ENCODE results near the gene TSPAN6. TPM values are rescaled to one million over a fixed set of nuclear protein-coding genes. Genes with fewer than 3 reads are reported as not detected.

The TSPAN6 gene
- total RNA-seq, 1 donor from 2014 or later, result 49.7 TPM

DNA sequence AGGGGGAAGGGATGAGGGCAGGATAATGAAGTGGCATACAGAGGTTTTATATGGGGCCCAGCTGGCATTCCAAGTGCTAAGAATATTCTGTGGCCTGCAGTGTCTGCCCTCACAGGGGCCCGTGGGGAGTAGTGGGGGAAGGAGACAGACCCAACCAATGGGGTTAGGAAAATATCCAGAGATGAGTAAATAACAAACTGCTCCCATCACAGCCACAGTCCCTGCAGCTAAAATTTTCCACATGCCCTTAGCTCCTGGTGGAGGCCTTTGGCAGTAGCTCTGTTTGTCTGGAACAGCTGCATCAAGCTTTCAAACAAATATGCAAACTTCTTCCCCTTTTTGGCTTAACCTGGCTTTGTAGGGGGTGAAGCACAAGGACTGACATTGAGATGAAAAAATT lies 10.5 kb upstream of the TSPAN6 start:
- FAIRE-seq, result no peak
- Histone ChIP-seq H3K27ac (ENCODE audit: low read depth, low read length) (peak overlapping the region; percentile 95), H3K36me3 (ENCODE audit: insufficient read depth, low read length) (no peaks in the 10 kb centered on the region), H3K9ac (ENCODE audit: low read length) (no peak overlapping the region), H3K4me2 (ENCODE audit: low read length) (peak overlapping the region; percentile 82), H3K27me3 (ENCODE audit: insufficient read depth, low read length) (no peaks in the 10 kb centered on the region), H4K20me1 (ENCODE audit: insufficient read depth, low read length) (no peaks in the 10 kb centered on the region), H3K9me3 (ENCODE audit: insufficient read depth, low read depth, low read length) (no peaks in the 10 kb centered on the region), H3K4me1 (ENCODE audit: insufficient read depth, low read length) (peaks cover 60% of the 10 kb centered on the region), H3K79me2 (ENCODE audit: insufficient read depth, low read length) (peaks cover 22% of the 10 kb centered on the region), H3K4me3 (ENCODE audit: insufficient read depth, low read depth, low read length) (no peak overlapping the region), H2AFZ (ENCODE audit: low read depth, low read length) (no peak overlapping the region)
- no peaks in the 10 kb centered on the region for H3K36me3 Mint-ChIP-seq (ENCODE audit: low read depth, unreplicated experiment)
- peaks cover 48% of the 10 kb centered on the region for H3K4me1 Mint-ChIP-seq (ENCODE audit: low read depth, unreplicated experiment)
- no peaks in the 10 kb centered on the region for H3K27me3 Mint-ChIP-seq (ENCODE audit: low read depth, unreplicated experiment)
- H3K4me3 Mint-ChIP-seq (ENCODE audit: unreplicated experiment), result peak overlapping the region; percentile 20
- TF ChIP-seq, protein P1, sequence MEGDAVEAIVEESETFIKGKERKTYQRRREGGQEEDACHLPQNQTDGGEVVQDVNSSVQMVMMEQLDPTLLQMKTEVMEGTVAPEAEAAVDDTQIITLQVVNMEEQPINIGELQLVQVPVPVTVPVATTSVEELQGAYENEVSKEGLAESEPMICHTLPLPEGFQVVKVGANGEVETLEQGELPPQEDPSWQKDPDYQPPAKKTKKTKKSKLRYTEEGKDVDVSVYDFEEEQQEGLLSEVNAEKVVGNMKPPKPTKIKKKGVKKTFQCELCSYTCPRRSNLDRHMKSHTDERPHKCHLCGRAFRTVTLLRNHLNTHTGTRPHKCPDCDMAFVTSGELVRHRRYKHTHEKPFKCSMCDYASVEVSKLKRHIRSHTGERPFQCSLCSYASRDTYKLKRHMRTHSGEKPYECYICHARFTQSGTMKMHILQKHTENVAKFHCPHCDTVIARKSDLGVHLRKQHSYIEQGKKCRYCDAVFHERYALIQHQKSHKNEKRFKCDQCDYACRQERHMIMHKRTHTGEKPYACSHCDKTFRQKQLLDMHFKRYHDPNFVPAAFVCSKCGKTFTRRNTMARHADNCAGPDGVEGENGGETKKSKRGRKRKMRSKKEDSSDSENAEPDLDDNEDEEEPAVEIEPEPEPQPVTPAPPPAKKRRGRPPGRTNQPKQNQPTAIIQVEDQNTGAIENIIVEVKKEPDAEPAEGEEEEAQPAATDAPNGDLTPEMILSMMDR (IDR thresholded peaks at IDR 0.05; ENCODE audit: insufficient read depth, low read depth, low read length), result no peak
- no peak for TF ChIP-seq EZH2 (IDR thresholded peaks at IDR 0.05; ENCODE audit: insufficient read depth, low read length)
- peak; percentile 30 for DNase-seq (ENCODE audit: low read depth)
- no peaks in the 10 kb centered on the region for H3K9me3 Mint-ChIP-seq (ENCODE audit: unreplicated experiment)
- H3K27ac Mint-ChIP-seq (ENCODE audit: unreplicated experiment), result peak overlapping the region; percentile 80

DNA sequence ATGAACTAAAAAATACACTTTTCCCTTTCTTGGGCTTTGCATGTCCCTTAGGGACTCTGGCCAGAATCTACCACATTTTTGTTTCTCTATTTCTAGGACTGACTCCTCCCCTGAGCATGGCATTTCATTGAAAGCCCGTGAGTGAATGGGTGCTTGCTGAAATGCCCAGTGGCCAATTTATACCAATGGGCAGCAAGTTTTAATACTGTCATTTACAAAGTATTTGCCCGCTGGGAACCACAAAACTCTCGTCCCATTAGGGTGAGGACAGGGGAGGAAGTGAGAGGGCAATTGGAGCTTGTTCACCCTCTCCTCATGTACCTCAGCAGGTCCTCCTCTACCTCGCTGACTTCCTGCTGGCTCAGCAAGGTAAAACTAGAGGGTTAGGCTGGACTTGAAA lies 8.5 kb upstream of the TSPAN6 start:
- Histone ChIP-seq H2AFZ (ENCODE audit: low read depth, low read length) (no peak overlapping the region), H3K79me2 (ENCODE audit: insufficient read depth, low read length) (peaks cover 22% of the 10 kb centered on the region), H3K4me1 (ENCODE audit: insufficient read depth, low read length) (peaks cover 54% of the 10 kb centered on the region), H3K9me3 (ENCODE audit: insufficient read depth, low read depth, low read length) (no peaks in the 10 kb centered on the region), H3K27me3 (ENCODE audit: insufficient read depth, low read length) (no peaks in the 10 kb centered on the region), H3K4me2 (ENCODE audit: low read length) (peak overlapping the region; percentile 97), H4K20me1 (ENCODE audit: insufficient read depth, low read length) (no peaks in the 10 kb centered on the region), H3K4me3 (ENCODE audit: insufficient read depth, low read depth, low read length) (peak overlapping the region; percentile 80), H3K9ac (ENCODE audit: low read length) (peak overlapping the region; percentile 93), H3K36me3 (ENCODE audit: insufficient read depth, low read length) (no peaks in the 10 kb centered on the region), H3K27ac (ENCODE audit: low read depth, low read length) (peak overlapping the region; percentile 85)
- peaks cover 46% of the 10 kb centered on the region for H3K4me1 Mint-ChIP-seq (ENCODE audit: low read depth, unreplicated experiment)
- H3K36me3 Mint-ChIP-seq (ENCODE audit: low read depth, unreplicated experiment), result no peaks in the 10 kb centered on the region
- no peaks in the 10 kb centered on the region for H3K9me3 Mint-ChIP-seq (ENCODE audit: unreplicated experiment)
- peak; percentile 16 for DNase-seq (ENCODE audit: low read depth)
- no peak for TF ChIP-seq EZH2 (IDR thresholded peaks at IDR 0.05; ENCODE audit: insufficient read depth, low read length)
- FAIRE-seq, result no peak
- peak overlapping the region; percentile 88 for H3K4me3 Mint-ChIP-seq (ENCODE audit: unreplicated experiment)
- H3K27ac Mint-ChIP-seq (ENCODE audit: unreplicated experiment), result peak overlapping the region; percentile 94
- H3K27me3 Mint-ChIP-seq (ENCODE audit: low read depth, unreplicated experiment), result no peaks in the 10 kb centered on the region

DNA sequence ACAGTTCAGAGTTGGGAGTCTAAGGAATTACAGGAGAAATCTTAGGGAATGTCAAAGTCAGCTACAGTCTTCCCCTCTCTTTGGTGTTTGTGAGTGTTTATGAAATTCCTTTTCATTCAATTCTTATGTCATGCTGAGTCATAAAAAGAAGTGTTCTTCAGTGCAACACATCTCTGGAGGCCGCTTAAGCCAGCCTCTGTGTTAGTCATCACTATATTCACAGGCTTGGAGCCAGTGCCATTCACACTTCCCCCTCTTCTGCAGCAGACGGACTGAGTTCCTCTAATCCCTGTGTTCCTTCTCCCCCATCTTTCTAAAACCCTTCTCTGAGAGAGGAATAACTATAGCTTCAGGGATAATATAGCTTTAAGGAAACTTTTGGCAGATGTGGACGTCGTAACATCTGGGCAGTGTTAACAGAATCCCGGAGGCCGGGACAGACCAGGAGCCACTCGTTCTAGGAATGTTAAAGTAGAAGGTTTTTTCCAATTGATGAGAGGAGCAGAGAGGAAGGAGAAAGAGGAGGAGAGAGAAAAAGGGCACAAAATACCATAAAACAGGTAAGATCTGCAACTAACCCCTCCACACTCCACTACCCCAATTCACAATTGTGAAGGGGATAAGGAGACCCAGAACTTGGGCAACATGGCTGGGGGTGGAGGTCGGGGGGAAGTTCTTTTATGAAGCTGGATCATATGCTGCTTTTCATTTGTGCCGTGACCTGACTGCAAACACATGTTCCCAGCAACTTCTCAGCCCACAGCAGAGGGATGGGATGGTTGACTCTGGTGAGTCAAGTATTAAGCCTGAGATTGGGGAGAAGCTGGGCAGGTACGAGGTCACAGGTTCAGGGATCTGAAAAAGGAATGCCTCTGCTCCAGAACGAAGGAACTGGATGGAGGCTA lies 7.6 kb upstream of the TSPAN6 start, which contains the start of gene SRPX2:
SRPX2 (plus strand) TSS at position 244 of the 905 bp plus-strand sequence. CDS start 2,124 bp downstream, outside the sequence.
- DNase-seq (ENCODE audit: low read depth), result peak; percentile 88

More for the DNA sequence above, 7.6 kb upstream of the TSPAN6 start, which contains the start of gene SRPX2:
- Histone ChIP-seq H3K27me3 (ENCODE audit: insufficient read depth, low read length) (no peaks in the 10 kb centered on the region), H3K27ac (ENCODE audit: low read depth, low read length) (peak within 1 kb of the TSS; percentile 85), H3K9me3 (ENCODE audit: insufficient read depth, low read depth, low read length) (no peaks in the 10 kb centered on the region), H3K79me2 (ENCODE audit: insufficient read depth, low read length) (peaks cover 22% of the 10 kb centered on the region), H2AFZ (ENCODE audit: low read depth, low read length) (peak within 1 kb of the TSS; percentile 4), H3K36me3 (ENCODE audit: insufficient read depth, low read length) (no peaks in the 10 kb centered on the region), H3K4me1 (ENCODE audit: insufficient read depth, low read length) (peaks cover 46% of the 10 kb centered on the region), H3K4me2 (ENCODE audit: low read length) (peak within 1 kb of the TSS; percentile 97), H3K4me3 (ENCODE audit: insufficient read depth, low read depth, low read length) (peak within 1 kb of the TSS; percentile 80), H3K9ac (ENCODE audit: low read length) (peak within 1 kb of the TSS; percentile 93), H4K20me1 (ENCODE audit: insufficient read depth, low read length) (no peaks in the 10 kb centered on the region)
- TF ChIP-seq EZH2 (IDR thresholded peaks at IDR 0.05; ENCODE audit: insufficient read depth, low read length), result no peak
- TF ChIP-seq, protein P1 (IDR thresholded peaks at IDR 0.05; ENCODE audit: insufficient read depth, low read depth, low read length), result no peak
- Mint-ChIP-seq H3K4me3 (ENCODE audit: unreplicated experiment) (peak within 1 kb of the TSS; percentile 88), H3K4me1 (ENCODE audit: low read depth, unreplicated experiment) (peaks cover 45% of the 10 kb centered on the region), H3K27me3 (ENCODE audit: low read depth, unreplicated experiment) (no peaks in the 10 kb centered on the region), H3K36me3 (ENCODE audit: low read depth, unreplicated experiment) (no peaks in the 10 kb centered on the region), H3K9me3 (ENCODE audit: unreplicated experiment) (no peaks in the 10 kb centered on the region), H3K27ac (ENCODE audit: unreplicated experiment) (peak within 1 kb of the TSS; percentile 94)
- peak; percentile 99 for FAIRE-seq
